Right lung (tissue), 10 donors: Measurements from ENCODE around the gene FBXO34. TPM values are rescaled to one million over a fixed set of nuclear protein-coding genes. Genes with fewer than 3 reads are reported as not detected.
A peak's percentile ranks its signal among the peaks of the same experiment; 100 is the strongest.

ENCODE experiments used
- DNase-seq, 2 donors: peaks; one replicate each; pipeline ENCODE4 v3.0.0-alpha.2; 2013
- long read RNA-seq, 8 donors: transcript quantifications; one replicate each; lab custom pipeline, GENCODE V29; 2026
- polyA plus RNA-seq, 5 donors: library from polyadenylated mRNA; unstranded; fragments of 120-200 nt; gene quantifications; one replicate each; pipeline versions ENCODE4 v1.2.1 to v1.2.3, GENCODE V29; 2013; ENCODE audit warnings: inconsistent platforms in 1 of 5, low replicate concordance in 1 of 5; ENCODE audit not compliant: insufficient read length in 5 of 5, insufficient read depth in 1 of 5

FBXO34 gene
- polyA plus RNA-seq: 10 to 100 TPM; 28.1 to 43.2 (median 36.9) TPM
- long read RNA-seq, donor 1, transcript FBXO34-201 (2 exons, 3,464 nt): major isoform, 16 of 16 reads
- long read RNA-seq, donor 1, partial matches to known transcripts: 0 of 16 reads
- long read RNA-seq, donor 1, other reads (novel, unspliced or antisense): 0 of 16 reads
- long read RNA-seq, donor 2, transcript FBXO34-201 (2 exons, 3,464 nt): major isoform, 10 of 32 reads
- long read RNA-seq, donor 2, partial matches to known transcripts: 22 of 32 reads
- long read RNA-seq, donor 2, other reads (novel, unspliced or antisense): 0 of 32 reads
- long read RNA-seq, donor 3, transcript FBXO34-201 (2 exons, 3,464 nt): major isoform, 10 of 10 reads
- long read RNA-seq, donor 3, partial matches to known transcripts: 0 of 10 reads
- long read RNA-seq, donor 3, other reads (novel, unspliced or antisense): 0 of 10 reads
- long read RNA-seq, donor 4, transcript FBXO34-201 (2 exons, 3,464 nt): major isoform, 9 of 28 reads
- long read RNA-seq, donor 4, partial matches to known transcripts: 19 of 28 reads
- long read RNA-seq, donor 4, other reads (novel, unspliced or antisense): 0 of 28 reads
- long read RNA-seq, donor 5, transcript FBXO34-201 (2 exons, 3,464 nt): major isoform, 17 of 17 reads
- long read RNA-seq, donor 5, partial matches to known transcripts: 0 of 17 reads
- long read RNA-seq, donor 5, other reads (novel, unspliced or antisense): 0 of 17 reads
- long read RNA-seq, donor 6, transcript FBXO34-201 (2 exons, 3,464 nt): major isoform, 13 of 13 reads
- long read RNA-seq, donor 6, partial matches to known transcripts: 0 of 13 reads
- long read RNA-seq, donor 6, other reads (novel, unspliced or antisense): 0 of 13 reads
- long read RNA-seq, donor 7, transcript FBXO34-201 (2 exons, 3,464 nt): major isoform, 7 of 7 reads
- long read RNA-seq, donor 7, partial matches to known transcripts: 0 of 7 reads
- long read RNA-seq, donor 7, other reads (novel, unspliced or antisense): 0 of 7 reads
- long read RNA-seq, donor 8, transcript FBXO34-201 (2 exons, 3,464 nt): major isoform, 5 of 14 reads
- long read RNA-seq, donor 8, partial matches to known transcripts: 9 of 14 reads
- long read RNA-seq, donor 8, other reads (novel, unspliced or antisense): 0 of 14 reads

GRCh38 chr14:55270832-55271571, at the start of gene FBXO34:
TSS of gene FBXO34 (plus strand) at chr14:55271421. CDS start at chr14:55350391, 78,970 bp downstream.
- DNase-seq: peak; percentile 98

DNA sequence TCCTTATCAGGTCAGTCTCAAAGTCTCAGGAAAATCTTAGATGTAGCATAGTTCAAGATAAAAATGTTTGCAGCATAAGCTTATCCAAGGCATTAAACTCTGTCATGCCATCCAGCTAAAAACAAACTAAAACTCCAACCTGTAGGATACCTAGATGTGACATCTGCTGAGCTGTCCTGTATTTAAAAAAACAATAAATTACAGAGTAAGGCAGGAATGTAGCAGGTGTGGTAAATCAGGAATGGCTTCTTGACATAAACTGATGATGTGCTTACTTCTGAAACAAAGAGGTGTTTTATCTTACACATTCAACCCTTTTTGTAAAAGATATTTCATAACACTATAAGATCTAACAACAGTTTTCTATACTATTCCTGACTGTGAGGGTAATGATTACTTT, 49.3 kb upstream of the FBXO34 start:
- no peak for DNase-seq

GRCh38 chr14:55223364-55223763, 47.9 kb upstream of the FBXO34 start:
- no peak for DNase-seq

DNA sequence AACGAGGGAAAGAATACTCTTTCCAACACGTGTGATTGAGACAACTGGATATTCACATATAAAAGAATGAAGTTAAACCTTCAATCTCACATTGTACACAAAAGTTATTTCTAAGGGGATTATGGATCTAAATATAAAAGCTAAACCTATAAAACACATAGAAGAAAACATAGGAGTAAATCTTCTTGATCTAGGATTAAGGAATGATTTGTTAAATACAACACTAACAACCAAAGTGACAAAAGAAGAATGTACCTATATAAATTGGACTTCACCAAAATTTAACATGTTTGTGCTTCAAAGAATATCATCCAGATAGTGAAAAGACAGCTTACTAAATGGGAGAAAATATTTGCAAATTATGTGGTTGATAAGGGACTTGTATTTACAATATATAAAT, 43.0 kb upstream of the FBXO34 start:
- DNase-seq: no peak

DNA sequence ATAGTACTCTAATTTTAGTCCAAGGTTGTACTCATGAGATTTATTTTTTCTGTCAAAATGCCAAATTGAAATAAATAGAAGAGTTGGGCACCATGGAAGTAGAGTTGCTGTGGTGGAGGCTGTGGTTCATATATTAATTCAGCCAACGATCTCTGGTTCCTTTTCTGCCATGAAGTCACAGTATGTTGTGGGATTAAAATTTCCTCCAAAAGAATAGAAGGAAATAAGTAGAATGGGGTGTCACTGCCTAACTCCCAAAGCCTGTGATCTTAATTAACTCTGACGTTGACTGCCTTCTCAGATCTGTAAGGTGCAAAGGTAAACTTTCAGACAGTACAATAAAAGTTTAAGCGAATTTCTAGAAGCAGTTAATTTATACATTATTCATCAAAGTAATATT, 37.6 kb upstream of the FBXO34 start:
- no peak for DNase-seq

GRCh38 chr14:55238019-55238680, 33.1 kb upstream of the FBXO34 start:
- no peak for DNase-seq

DNA sequence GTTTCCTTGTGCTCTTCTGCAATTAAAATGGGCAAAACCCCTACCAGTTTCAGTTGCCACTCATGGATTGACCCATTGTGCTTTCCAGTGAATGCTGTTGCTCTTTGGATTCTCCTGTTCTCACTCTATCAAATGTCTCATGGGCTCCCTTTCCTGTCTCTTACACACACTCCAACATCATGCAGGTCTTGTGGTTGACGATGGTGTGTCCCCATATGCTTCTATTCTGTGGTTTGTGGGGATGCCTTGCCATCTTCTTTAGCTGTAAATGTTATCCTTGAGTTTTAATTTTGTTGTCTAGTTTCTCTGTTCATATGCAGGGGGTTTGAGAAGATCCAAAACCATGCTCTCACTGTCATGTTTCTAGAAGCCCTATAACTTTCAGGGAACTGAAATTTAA, 31.9 kb upstream of the FBXO34 start:
- DNase-seq: no peak

- DNase-seq: no peak
These were observed 30.6 kb upstream of the FBXO34 start for GRCh38 chr14:55240526-55241178.

DNA sequence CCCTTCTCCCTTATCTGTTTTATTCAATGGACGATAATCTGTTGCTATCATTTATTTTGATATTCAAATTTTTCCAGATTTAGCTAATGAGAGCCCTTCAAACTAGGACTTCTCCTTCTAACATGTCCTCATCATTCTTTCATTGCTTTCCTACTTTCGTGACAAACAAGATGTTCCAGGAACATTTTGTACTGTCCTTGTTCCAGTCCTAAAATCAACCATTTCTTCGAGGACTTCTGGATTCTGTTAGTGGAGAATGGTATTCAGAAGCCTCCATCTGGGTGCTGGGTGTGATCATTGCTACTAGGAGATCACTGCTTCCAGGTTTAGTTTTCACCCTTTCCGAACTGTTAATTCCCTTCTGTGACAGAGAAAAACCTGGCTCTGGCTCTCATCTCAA, 29.5 kb upstream of the FBXO34 start:
- DNase-seq: no peak

DNA sequence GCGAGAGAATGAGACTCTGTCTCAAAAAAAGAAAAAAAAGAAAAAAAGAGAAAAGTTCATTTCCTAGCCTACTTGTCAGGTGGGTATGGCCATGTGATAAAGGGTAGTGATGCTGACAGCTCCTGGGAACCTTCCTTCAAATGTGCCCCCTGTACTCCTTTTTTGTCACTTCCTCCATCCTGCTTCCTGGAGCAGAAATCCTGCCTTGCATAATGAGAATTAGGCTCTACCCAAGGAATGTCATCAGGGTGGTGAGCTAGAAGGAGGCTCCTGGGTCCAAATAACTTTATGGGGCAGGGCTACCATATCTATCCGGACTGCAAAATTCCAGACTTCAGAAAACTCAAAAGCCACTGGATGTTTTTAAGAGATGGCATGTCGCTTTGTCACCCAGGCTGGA, 27.8 kb upstream of the FBXO34 start:
- no peak for DNase-seq

DNA sequence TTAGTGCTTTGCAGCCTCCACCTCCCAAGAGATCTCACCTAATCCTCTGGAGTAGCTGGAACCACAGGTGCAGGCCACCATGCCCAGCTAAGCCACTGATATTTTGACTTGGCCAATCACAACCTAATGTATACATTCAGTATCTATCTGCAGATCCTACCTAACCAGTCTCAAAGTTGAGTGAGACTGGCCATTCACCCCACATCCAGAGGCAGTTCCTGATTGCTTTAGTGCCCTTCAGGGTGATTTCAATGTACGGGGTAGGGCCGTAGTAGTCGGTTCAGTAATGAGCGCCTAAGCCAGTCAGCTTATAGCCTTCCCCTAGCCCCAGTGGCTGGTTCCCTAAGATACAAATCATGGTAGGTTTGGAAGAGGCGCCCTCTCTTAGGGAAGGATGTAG, 27.4 kb upstream of the FBXO34 start:
- DNase-seq: no peak

- DNase-seq: no peak
These were observed 25.5 kb upstream of the FBXO34 start for GRCh38 chr14:55245657-55246268.

DNA sequence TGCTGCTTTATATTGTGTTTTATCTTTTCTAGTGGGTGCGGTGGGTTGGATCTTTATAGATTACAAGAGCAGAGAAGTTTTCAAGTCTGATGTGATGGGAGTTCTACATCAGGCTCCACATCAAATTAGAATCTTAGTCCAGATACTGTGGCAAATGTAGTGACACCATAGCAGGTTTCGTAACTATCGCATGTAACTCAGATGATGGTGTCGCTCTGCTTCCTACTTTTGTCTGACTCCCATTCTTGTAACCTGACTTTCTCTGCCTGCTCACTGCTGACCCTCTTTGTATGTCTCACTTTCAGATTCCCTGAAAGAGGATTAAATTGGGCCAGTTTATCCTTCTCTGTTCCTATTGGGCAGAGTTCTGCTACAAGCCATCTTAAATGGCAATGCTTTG, 22.8 kb upstream of the FBXO34 start:
- no peak for DNase-seq

- no peak for DNase-seq
These were observed 21.8 kb upstream of the FBXO34 start for GRCh38 chr14:55249423-55249822.

GRCh38 chr14:55253276-55253675, 17.9 kb upstream of the FBXO34 start:
- DNase-seq: no peak

DNA sequence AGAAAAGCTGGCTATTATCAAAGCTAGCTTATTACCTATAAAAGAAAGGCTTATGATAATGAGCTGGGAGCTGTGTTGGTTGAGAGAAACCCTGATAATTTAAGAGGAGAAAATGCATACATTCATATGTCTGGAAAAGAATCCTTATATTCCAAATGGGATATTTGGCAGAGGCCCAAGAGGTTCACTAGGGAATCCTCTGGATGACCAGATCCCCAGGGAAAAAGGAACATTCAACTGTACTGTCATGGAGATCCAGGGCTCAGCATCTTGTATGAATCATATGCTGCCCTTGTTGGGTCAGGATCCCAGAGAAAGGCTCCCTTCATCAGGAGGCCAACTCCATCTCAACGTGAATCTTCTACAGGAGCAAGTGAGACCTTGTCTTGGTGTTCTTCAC, 16.6 kb upstream of the FBXO34 start:
- DNase-seq: no peak

DNA sequence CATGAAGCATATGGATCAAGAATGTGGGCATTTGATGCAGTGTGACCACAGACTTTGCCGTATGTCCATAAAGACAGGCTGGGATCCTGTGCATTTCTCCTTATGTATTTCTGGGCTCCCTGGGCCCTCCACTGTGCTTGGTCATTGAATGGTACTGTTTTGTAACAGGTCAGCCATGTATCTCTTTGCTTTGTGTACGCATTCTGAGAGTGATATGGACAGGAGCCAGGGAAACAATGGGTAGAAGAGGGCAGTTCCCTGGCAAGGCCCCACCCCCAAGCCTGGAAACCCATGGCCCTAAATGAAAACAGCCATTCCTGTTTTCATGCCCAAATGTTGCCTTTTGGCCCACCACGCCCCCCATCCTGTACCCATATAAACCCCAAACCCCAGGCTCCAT, 15.2 kb upstream of the FBXO34 start:
- DNase-seq: no peak

- no peak for DNase-seq
These were observed 14.6 kb upstream of the FBXO34 start for GRCh38 chr14:55256586-55256985.

GRCh38 chr14:55265197-55265596, 6.0 kb upstream of the FBXO34 start:
- no peak for DNase-seq

DNA sequence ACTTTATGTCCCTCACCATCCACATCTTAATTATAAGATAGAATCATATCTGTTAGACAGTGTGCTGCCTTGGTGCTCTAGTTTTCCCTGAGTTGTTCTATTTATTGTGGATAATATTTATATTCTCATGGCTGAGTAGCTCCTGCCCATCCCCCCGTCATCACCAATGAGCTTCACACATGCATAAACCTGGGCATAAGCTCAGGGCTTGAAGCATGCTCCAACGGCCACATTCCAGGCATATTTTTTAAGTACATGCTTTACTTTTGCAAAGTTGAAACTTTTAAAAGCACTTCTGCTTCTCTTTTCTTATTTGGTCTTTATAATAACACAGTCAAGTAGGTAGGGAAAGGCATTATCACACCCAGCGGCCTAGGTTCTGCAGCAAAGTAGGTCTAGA, 3.4 kb upstream of the FBXO34 start:
- no peak for DNase-seq
